ENCODE data around the gene RNF183.

The RNF183 gene

GRCh38 chr9:113281356-113281755, 21.8 kb downstream of the RNF183 start:
- H3K27me3 ChIP-seq (ENCODE audit: control insufficient read depth in 5 of 5, insufficient read depth in 4 of 5, low read length in 5 of 5): no peaks in the 10 kb centered on the region
- peaks cover 0 to 5% (median 3%) of the 10 kb centered on the region in 5 donors for H3K4me1 ChIP-seq (ENCODE audit: control insufficient read depth in 5 of 5, insufficient read depth in 5 of 5, low read length in 5 of 5)
- H3K36me3 ChIP-seq (ENCODE audit: control insufficient read depth in 5 of 5, insufficient read depth in 5 of 5, low read length in 5 of 5): peaks cover 50 to 81% (median 72%) of the 10 kb centered on the region in 5 donors

GRCh38 chr9:113278840-113279239, 24.3 kb downstream of the RNF183 start:
- Histone ChIP-seq H3K4me3 (ENCODE audit: low read depth in 1 of 5, low read length in 5 of 5) (no peak overlapping the region), H3K27me3 (ENCODE audit: control insufficient read depth in 5 of 5, insufficient read depth in 4 of 5, low read length in 5 of 5) (no peaks in the 10 kb centered on the region), H3K9me3 (ENCODE audit: control insufficient read depth in 5 of 5, low read length in 5 of 5) (no peaks in the 10 kb centered on the region), H3K27ac (ENCODE audit: low read depth, low read length) (no peak overlapping the region), H3K4me1 (ENCODE audit: control insufficient read depth in 5 of 5, insufficient read depth in 5 of 5, low read length in 5 of 5) (peaks cover 4 to 22% (median 18%) of the 10 kb centered on the region in 5 donors), H3K9ac (ENCODE audit: low read length in 5 of 5) (no peak overlapping the region), H3K36me3 (ENCODE audit: control insufficient read depth in 5 of 5, insufficient read depth in 5 of 5, low read length in 5 of 5) (peaks cover 32 to 61% (median 52%) of the 10 kb centered on the region in 5 donors)

More at GRCh38 chr9:113281356-113281755, 21.8 kb downstream of the RNF183 start:
- Histone ChIP-seq H3K27ac (ENCODE audit: low read depth, low read length) (no peak overlapping the region), H3K4me3 (ENCODE audit: low read depth in 1 of 5, low read length in 5 of 5) (no peak overlapping the region), H3K9ac (ENCODE audit: low read length in 5 of 5) (peak overlapping the region in 1 of 5 donors; percentile 41), H3K9me3 (ENCODE audit: control insufficient read depth in 5 of 5, low read length in 5 of 5) (no peaks in the 10 kb centered on the region)

- peak within 1 kb of the TSS; percentile 98 for H3K27ac ChIP-seq (ENCODE audit: low read depth, low read length)
- H3K4me1 ChIP-seq (ENCODE audit: control insufficient read depth in 5 of 5, insufficient read depth in 5 of 5, low read length in 5 of 5): peaks cover 4 to 22% (median 18%) of the 10 kb centered on the region in 5 donors
- peaks cover 26 to 56% (median 43%) of the 10 kb centered on the region in 5 donors for H3K36me3 ChIP-seq (ENCODE audit: control insufficient read depth in 5 of 5, insufficient read depth in 5 of 5, low read length in 5 of 5)
Observed at GRCh38 chr9:113275157-113276131, 27.7 kb downstream of the RNF183 start, which contains the start of the genes CDC26 and PRPF4. Gene CDC26, minus strand, starts transcription at chr9:113275572. Its CDS starts 3,065 bp downstream, at chr9:113272507. Gene PRPF4, plus strand, starts transcription at chr9:113275658. Its CDS starts 86 bp downstream, at chr9:113275744.

GRCh38 chr9:113274474-113275156, 28.6 kb downstream of the RNF183 start:
- no peaks in the 10 kb centered on the region for H3K9me3 ChIP-seq (ENCODE audit: control insufficient read depth in 5 of 5, low read length in 5 of 5)
- peak overlapping the region; percentile 87 to 99 (median 96) for H3K9ac ChIP-seq (ENCODE audit: low read length in 5 of 5)
- peak overlapping the region; percentile 79 to 99 (median 91) for H3K4me3 ChIP-seq (ENCODE audit: low read depth in 1 of 5, low read length in 5 of 5)
- H3K4me1 ChIP-seq (ENCODE audit: control insufficient read depth in 5 of 5, insufficient read depth in 5 of 5, low read length in 5 of 5): peaks cover 4 to 22% (median 18%) of the 10 kb centered on the region in 5 donors
- H3K36me3 ChIP-seq (ENCODE audit: control insufficient read depth in 5 of 5, insufficient read depth in 5 of 5, low read length in 5 of 5): peaks cover 26 to 56% (median 43%) of the 10 kb centered on the region in 5 donors
- H3K27me3 ChIP-seq (ENCODE audit: control insufficient read depth in 5 of 5, insufficient read depth in 4 of 5, low read length in 5 of 5): no peaks in the 10 kb centered on the region
- H3K27ac ChIP-seq (ENCODE audit: low read depth, low read length): peak overlapping the region; percentile 98

More at GRCh38 chr9:113275157-113276131, 27.7 kb downstream of the RNF183 start, which contains the start of the genes CDC26 and PRPF4:
- H3K27me3 ChIP-seq (ENCODE audit: control insufficient read depth in 5 of 5, insufficient read depth in 4 of 5, low read length in 5 of 5): no peaks in the 10 kb centered on the region
- no peaks in the 10 kb centered on the region for H3K9me3 ChIP-seq (ENCODE audit: control insufficient read depth in 5 of 5, low read length in 5 of 5)
- H3K9ac ChIP-seq (ENCODE audit: low read length in 5 of 5): peak within 1 kb of the TSS; percentile 87 to 99 (median 96)
- peak within 1 kb of the TSS; percentile 79 to 99 (median 91) for H3K4me3 ChIP-seq (ENCODE audit: low read depth in 1 of 5, low read length in 5 of 5)

GRCh38 chr9:113269871-113270270, 33.3 kb downstream of the RNF183 start:
- peaks cover 0 to 11% (median 8%) of the 10 kb centered on the region in 5 donors for H3K4me1 ChIP-seq (ENCODE audit: control insufficient read depth in 5 of 5, insufficient read depth in 5 of 5, low read length in 5 of 5)
- H3K27ac ChIP-seq (ENCODE audit: low read depth, low read length): no peak overlapping the region
- no peaks in the 10 kb centered on the region for H3K9me3 ChIP-seq (ENCODE audit: control insufficient read depth in 5 of 5, low read length in 5 of 5)
- no peak overlapping the region for H3K9ac ChIP-seq (ENCODE audit: low read length in 5 of 5)
- no peaks in the 10 kb centered on the region for H3K27me3 ChIP-seq (ENCODE audit: control insufficient read depth in 5 of 5, insufficient read depth in 4 of 5, low read length in 5 of 5)
- H3K36me3 ChIP-seq (ENCODE audit: control insufficient read depth in 5 of 5, insufficient read depth in 5 of 5, low read length in 5 of 5): peaks cover 35 to 64% (median 43%) of the 10 kb centered on the region in 5 donors
- H3K4me3 ChIP-seq (ENCODE audit: low read depth in 1 of 5, low read length in 5 of 5): no peak overlapping the region

- Histone ChIP-seq H3K27me3 (ENCODE audit: control insufficient read depth in 5 of 5, insufficient read depth in 4 of 5, low read length in 5 of 5) (no peaks in the 10 kb centered on the region), H3K27ac (ENCODE audit: low read depth, low read length) (no peak overlapping the region), H3K4me1 (ENCODE audit: control insufficient read depth in 5 of 5, insufficient read depth in 5 of 5, low read length in 5 of 5) (peaks cover 0 to 6% (median 3%) of the 10 kb centered on the region in 5 donors), H3K9me3 (ENCODE audit: control insufficient read depth in 5 of 5, low read length in 5 of 5) (no peaks in the 10 kb centered on the region), H3K4me3 (ENCODE audit: low read depth in 1 of 5, low read length in 5 of 5) (no peak overlapping the region), H3K9ac (ENCODE audit: low read length in 5 of 5) (no peak overlapping the region), H3K36me3 (ENCODE audit: control insufficient read depth in 5 of 5, insufficient read depth in 5 of 5, low read length in 5 of 5) (peaks cover 35 to 65% (median 43%) of the 10 kb centered on the region in 5 donors)
Observed at GRCh38 chr9:113269355-113269754, 33.8 kb downstream of the RNF183 start.

GRCh38 chr9:113267911-113268566, 35.1 kb downstream of the RNF183 start:
- Histone ChIP-seq H3K9me3 (ENCODE audit: control insufficient read depth in 5 of 5, low read length in 5 of 5) (no peaks in the 10 kb centered on the region), H3K4me1 (ENCODE audit: control insufficient read depth in 5 of 5, insufficient read depth in 5 of 5, low read length in 5 of 5) (peaks cover 0 to 3% (median 0%) of the 10 kb centered on the region in 5 donors), H3K27ac (ENCODE audit: low read depth, low read length) (no peak overlapping the region), H3K27me3 (ENCODE audit: control insufficient read depth in 5 of 5, insufficient read depth in 4 of 5, low read length in 5 of 5) (no peaks in the 10 kb centered on the region), H3K4me3 (ENCODE audit: low read depth in 1 of 5, low read length in 5 of 5) (no peak overlapping the region), H3K36me3 (ENCODE audit: control insufficient read depth in 5 of 5, insufficient read depth in 5 of 5, low read length in 5 of 5) (peaks cover 35 to 60% (median 44%) of the 10 kb centered on the region in 5 donors), H3K9ac (ENCODE audit: low read length in 5 of 5) (no peak overlapping the region)

GRCh38 chr9:113266174-113266573, 37.0 kb downstream of the RNF183 start:
- no peak overlapping the region for H3K27ac ChIP-seq (ENCODE audit: low read depth, low read length)
- no peaks in the 10 kb centered on the region for H3K9me3 ChIP-seq (ENCODE audit: control insufficient read depth in 5 of 5, low read length in 5 of 5)
- no peak overlapping the region for H3K4me3 ChIP-seq (ENCODE audit: low read depth in 1 of 5, low read length in 5 of 5)
- H3K27me3 ChIP-seq (ENCODE audit: control insufficient read depth in 5 of 5, insufficient read depth in 4 of 5, low read length in 5 of 5): no peaks in the 10 kb centered on the region
- H3K4me1 ChIP-seq (ENCODE audit: control insufficient read depth in 5 of 5, insufficient read depth in 5 of 5, low read length in 5 of 5): peaks cover 0 to 3% (median 0%) of the 10 kb centered on the region in 5 donors
- H3K36me3 ChIP-seq (ENCODE audit: control insufficient read depth in 5 of 5, insufficient read depth in 5 of 5, low read length in 5 of 5): peaks cover 33 to 60% (median 42%) of the 10 kb centered on the region in 5 donors
- H3K9ac ChIP-seq (ENCODE audit: low read length in 5 of 5): no peak overlapping the region

- no peaks in the 10 kb centered on the region for H3K4me1 ChIP-seq (ENCODE audit: control insufficient read depth in 5 of 5, insufficient read depth in 5 of 5, low read length in 5 of 5)
Observed at GRCh38 chr9:113261917-113262671, 41.1 kb downstream of the RNF183 start.

More at GRCh38 chr9:113261917-113262671, 41.1 kb downstream of the RNF183 start:
- no peaks in the 10 kb centered on the region for H3K9me3 ChIP-seq (ENCODE audit: control insufficient read depth in 5 of 5, low read length in 5 of 5)
- H3K9ac ChIP-seq (ENCODE audit: low read length in 5 of 5): no peak overlapping the region
- no peaks in the 10 kb centered on the region for H3K27me3 ChIP-seq (ENCODE audit: control insufficient read depth in 5 of 5, insufficient read depth in 4 of 5, low read length in 5 of 5)
- H3K27ac ChIP-seq (ENCODE audit: low read depth, low read length): no peak overlapping the region
- H3K36me3 ChIP-seq (ENCODE audit: control insufficient read depth in 5 of 5, insufficient read depth in 5 of 5, low read length in 5 of 5): peaks cover 26 to 58% (median 47%) of the 10 kb centered on the region in 5 donors
- no peak overlapping the region for H3K4me3 ChIP-seq (ENCODE audit: low read depth in 1 of 5, low read length in 5 of 5)
